Peyer's patch (tissue), 4 donors: ENCODE results near the gene CRELD1. TPM values are rescaled to one million over a fixed set of nuclear protein-coding genes. Genes with fewer than 3 reads are reported as not detected.
"Not testable (repeated sequence)": the region's sequence is repeated elsewhere in the genome, so short reads cannot be mapped to it uniquely, and the experiment has no call there.

Source experiments
- DNase-seq, 3 donors: peaks; one replicate each; pipeline ENCODE4 v3.0.0-alpha.2; 2017 to 2019
- H3K27ac ChIP-seq, 4 donors: fragments of 200-600 bp; sonication (generic); one replicate each; pipeline ENCODE4 v1.5.1; 2016 to 2019
- H3K27me3 ChIP-seq, 2 donors: fragments of 200-600 bp; sonication (generic); one replicate each; pipeline ENCODE4 v1.5.1; 2019
- H3K36me3 ChIP-seq, 3 donors: fragments of 200-600 bp; sonication (generic); one replicate each; pipeline ENCODE4 v1.5.1; 2016 to 2019
- H3K4me1 ChIP-seq, 4 donors: fragments of 200-600 bp; sonication (generic); one replicate each; pipeline ENCODE4 v1.5.1; 2016 to 2019
- H3K4me3 ChIP-seq, 4 donors: fragments of 200-600 bp; sonication (generic); 1 replicate in 3 of 4; 2 replicates in 1 of 4; pipeline ENCODE4 v1.5.1; 2016 to 2019; ENCODE audit warnings: mild to moderate bottlenecking in 1 of 4
- H3K9me3 ChIP-seq, 4 donors: fragments of 200-600 bp; sonication (generic); one replicate each; pipeline ENCODE4 v1.5.1; 2016 to 2019; ENCODE audit warnings: mild to moderate bottlenecking in 1 of 4
- CTCF ChIP-seq, 6 experiments: fragments of 450-650 bp in 4 of 6; fragments of 200-600 bp in 2 of 6; sonication (generic) in 1 of 6; IDR thresholded peaks; one replicate each; pipeline ENCODE4 v1.5.1; 2017 to 2019; ENCODE audit warnings: antibody characterized with exemption in 6 of 6, mild to moderate bottlenecking in 3 of 6, moderate library complexity in 1 of 6
- POLR2A ChIP-seq, 2 donors: fragments of 450-650 bp; IDR thresholded peaks; one replicate each; pipeline ENCODE4 v1.5.1; 2017; ENCODE audit warnings: antibody characterized with exemption in 2 of 2, mild to moderate bottlenecking in 2 of 2, moderate library complexity in 2 of 2
- total RNA-seq, 4 donors: library from RNA; depleted of rRNA; stranded (reverse); fragments of >200 nt; gene quantifications; one replicate each; pipeline ENCODE4 v1.1.0, GENCODE V29; 2016

The CRELD1 gene
- total RNA-seq, 4 donors from 2014 or later, result 21.9 to 45.6 (median 34.4) TPM

GRCh38 chr3:9889405-9889804, 44.2 kb upstream of the CRELD1 start:
- DNase-seq, result no peak

GRCh38 chr3:9890249-9891071, 43.2 kb upstream of the CRELD1 start, which contains the start of gene JAGN1:
TSS of gene JAGN1 (plus strand) at chr3:9890610. CDS start at chr3:9890723, 113 bp downstream.
- TF ChIP-seq CTCF (IDR thresholded peaks at IDR 0.05) (peak in 1 of 6 experiments; percentile 2), POLR2A (IDR thresholded peaks at IDR 0.05) (peak; percentile 94)
- no peaks in the 10 kb centered on the region for H3K9me3 ChIP-seq
- no peaks in the 10 kb centered on the region for H3K27me3 ChIP-seq
- H3K27ac ChIP-seq, result peak within 1 kb of the TSS; percentile 93 to 99 (median 95)
- peak within 1 kb of the TSS; percentile 75 to 94 (median 87) for H3K4me3 ChIP-seq
- peaks cover 0 to 24% (median 0%) of the 10 kb centered on the region in 4 donors for H3K4me1 ChIP-seq
- peak; percentile 86 to 96 (median 96) for DNase-seq
- H3K36me3 ChIP-seq, result peaks cover 0 to 13% (median 0%) of the 10 kb centered on the region in 3 donors

More at GRCh38 chr3:9889405-9889804, 44.2 kb upstream of the CRELD1 start:
- Histone ChIP-seq H3K4me3 (no peak overlapping the region), H3K36me3 (peaks cover 0 to 13% (median 0%) of the 10 kb centered on the region in 3 donors), H3K9me3 (no peaks in the 10 kb centered on the region), H3K4me1 (peaks cover 0 to 31% (median 0%) of the 10 kb centered on the region in 4 donors), H3K27me3 (no peaks in the 10 kb centered on the region), H3K27ac (no peak overlapping the region)
- TF ChIP-seq CTCF (IDR thresholded peaks at IDR 0.05) (no peak), POLR2A (IDR thresholded peaks at IDR 0.05) (no peak)

DNA sequence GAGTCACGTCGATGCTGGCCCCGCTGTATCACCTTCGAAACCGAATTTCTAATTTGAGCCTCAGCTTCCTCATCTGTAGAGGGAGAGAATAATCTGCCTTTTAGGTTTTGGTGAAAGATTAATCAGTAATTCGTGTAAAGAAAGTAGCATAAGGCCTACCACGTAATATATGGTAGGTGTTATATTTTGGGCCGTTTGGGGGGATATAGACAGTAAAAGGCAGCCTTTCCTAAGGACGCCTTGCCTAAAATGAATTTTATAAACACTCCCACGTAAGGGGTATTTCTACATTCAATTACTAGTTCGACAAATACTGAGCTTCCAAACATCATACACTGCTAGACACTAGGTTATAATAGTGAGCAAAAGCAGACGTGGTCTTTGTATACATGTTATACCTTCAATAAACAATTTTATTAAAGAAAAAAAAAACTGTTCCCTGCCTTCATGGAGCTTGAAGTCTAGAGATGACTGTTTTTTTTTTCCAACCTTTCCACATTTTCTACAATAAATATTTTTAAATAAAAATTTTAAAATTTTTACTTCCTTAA, 42.5 kb upstream of the CRELD1 start:
- Histone ChIP-seq H3K9me3 (no peaks in the 10 kb centered on the region), H3K27ac (peak overlapping the region; percentile 93 to 99 (median 95)), H3K4me3 (peak overlapping the region; percentile 75 to 94 (median 87)), H3K4me1 (peaks cover 0 to 24% (median 0%) of the 10 kb centered on the region in 4 donors), H3K36me3 (peaks cover 0 to 13% (median 0%) of the 10 kb centered on the region in 3 donors), H3K27me3 (no peaks in the 10 kb centered on the region)
- no peak for DNase-seq
- TF ChIP-seq POLR2A (IDR thresholded peaks at IDR 0.05) (no peak), CTCF (IDR thresholded peaks at IDR 0.05) (no peak)

GRCh38 chr3:9893739-9894138, 39.9 kb upstream of the CRELD1 start:
- Histone ChIP-seq H3K9me3 (no peaks in the 10 kb centered on the region), H3K4me1 (peaks cover 0 to 40% (median 0%) of the 10 kb centered on the region in 4 donors), H3K4me3 (no peak overlapping the region), H3K27ac (peak overlapping the region in 2 of 4 donors; percentile 16 to 60), H3K27me3 (no peaks in the 10 kb centered on the region), H3K36me3 (peaks cover 0 to 13% (median 0%) of the 10 kb centered on the region in 3 donors)
- no peak for DNase-seq
- TF ChIP-seq CTCF (IDR thresholded peaks at IDR 0.05), result no peak
- no peak for TF ChIP-seq POLR2A (IDR thresholded peaks at IDR 0.05)

DNA sequence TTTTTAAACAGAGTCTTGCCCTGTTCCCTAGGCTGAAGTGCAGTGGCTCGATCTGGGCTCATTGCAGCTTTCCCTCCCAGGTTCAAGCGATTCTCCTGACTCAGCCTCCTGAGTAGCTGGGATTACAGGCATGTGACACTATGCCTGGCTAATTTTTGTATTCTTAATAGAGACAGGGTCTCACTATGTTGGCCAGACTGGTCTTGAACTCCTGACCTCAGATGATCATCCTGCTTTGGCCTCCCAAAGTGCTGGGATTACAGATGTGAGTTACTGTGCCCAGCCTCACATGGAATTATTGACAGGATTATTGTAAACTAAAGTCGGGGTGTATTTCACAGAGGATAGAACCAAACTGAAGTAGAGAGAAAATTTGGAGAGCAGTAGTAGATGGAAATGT, 37.9 kb upstream of the CRELD1 start:
- peaks cover 0 to 13% (median 0%) of the 10 kb centered on the region in 3 donors for H3K36me3 ChIP-seq
- H3K27ac ChIP-seq, result peak overlapping the region in 1 of 4 donors; percentile 94
- not testable (repeated sequence) for H3K9me3 ChIP-seq, DNase-seq, H3K27me3 ChIP-seq, H3K4me3 ChIP-seq
- H3K4me1 ChIP-seq, result peaks cover 0 to 43% (median 0%) of the 10 kb centered on the region in 4 donors
